Skeletal muscle satellite cell (primary cell): ENCODE data around the gene NT5C.
"Not testable (repeated sequence)": the region's sequence is repeated elsewhere in the genome, so short reads cannot be mapped to it uniquely, and the experiment has no call there.

ENCODE experiments used
- H3K27me3 ChIP-seq: 2 replicates; pipeline ENCODE4 v1.7.0; 2013; ENCODE audit warnings: low read length; ENCODE audit not compliant: control insufficient read depth, insufficient read depth
- H3K36me3 ChIP-seq: 2 replicates; pipeline ENCODE4 v1.7.0; 2013; ENCODE audit warnings: mild to moderate bottlenecking, control low read depth, low read length; ENCODE audit not compliant: insufficient read depth
- H3K4me1 ChIP-seq: 2 replicates; pipeline ENCODE4 v1.7.0; 2013; ENCODE audit warnings: low read length; ENCODE audit not compliant: control insufficient read depth, insufficient read depth
- H3K4me2 ChIP-seq: 2 replicates; pipeline ENCODE4 v1.7.0; 2013; ENCODE audit warnings: mild to moderate bottlenecking, low read length
- H3K4me3 ChIP-seq: 2 replicates; pipeline ENCODE4 v1.7.0; 2013; ENCODE audit warnings: low read length
- H3K9ac ChIP-seq: 2 replicates; pipeline ENCODE4 v1.7.0; 2013; ENCODE audit warnings: mild to moderate bottlenecking, low read depth, low read length, moderate library complexity
- H3K9me3 ChIP-seq: replicated peaks from 2 replicates; pipeline ENCODE4 v1.7.0; 2013; ENCODE audit warnings: mild to moderate bottlenecking, control low read depth, low read length

Gene NT5C

GRCh38 chr17:75142236-75142971 is 10.9 kb upstream of the NT5C start:
- H3K4me3 ChIP-seq, result no peak overlapping the region
- no peaks in the 10 kb centered on the region for H3K27me3 ChIP-seq
- H3K4me2 ChIP-seq, result no peak overlapping the region
- H3K9ac ChIP-seq, result no peak overlapping the region
- H3K9me3 ChIP-seq, result no peaks in the 10 kb centered on the region
- H3K4me1 ChIP-seq, result no peaks in the 10 kb centered on the region
- peaks cover 78% of the 10 kb centered on the region for H3K36me3 ChIP-seq

GRCh38 chr17:75138519-75138918 is 7.0 kb upstream of the NT5C start:
- Histone ChIP-seq H3K9me3 (no peaks in the 10 kb centered on the region), H3K27me3 (no peaks in the 10 kb centered on the region), H3K4me1 (no peaks in the 10 kb centered on the region), H3K4me2 (no peak overlapping the region), H3K9ac (no peak overlapping the region), H3K36me3 (peaks cover 54% of the 10 kb centered on the region), H3K4me3 (no peak overlapping the region)

- not testable (repeated sequence) for H3K4me2 ChIP-seq, H3K4me1 ChIP-seq, H3K9ac ChIP-seq, H3K9me3 ChIP-seq, H3K4me3 ChIP-seq, H3K27me3 ChIP-seq
- H3K36me3 ChIP-seq, result peaks cover 52% of the 10 kb centered on the region
Observed at GRCh38 chr17:75137762-75138161, 6.2 kb upstream of the NT5C start.

DNA sequence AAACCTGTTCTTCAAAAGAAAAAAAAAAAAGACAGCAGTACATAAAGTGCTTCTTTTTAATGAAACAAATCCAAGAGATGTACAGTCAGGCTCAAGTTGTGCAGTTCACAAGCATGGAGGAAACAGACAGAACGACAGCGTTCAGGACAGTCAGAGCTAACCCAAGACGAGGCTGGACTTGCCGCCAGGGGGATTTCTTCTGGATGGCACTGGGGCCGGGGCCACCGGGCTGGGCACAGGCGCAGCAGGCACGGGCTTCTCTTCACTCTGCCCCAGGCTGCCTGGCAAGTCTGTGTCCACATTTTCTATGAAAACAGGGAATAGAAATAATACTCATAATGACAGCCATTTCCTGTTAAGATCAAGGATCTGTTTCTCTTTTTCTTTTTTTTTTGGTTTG is 4.4 kb upstream of the NT5C start:
- Histone ChIP-seq H3K4me1 (no peaks in the 10 kb centered on the region), H3K4me2 (no peak overlapping the region), H3K36me3 (peaks cover 40% of the 10 kb centered on the region), H3K27me3 (no peaks in the 10 kb centered on the region), H3K9me3 (no peaks in the 10 kb centered on the region), H3K9ac (no peak overlapping the region), H3K4me3 (no peak overlapping the region)

DNA sequence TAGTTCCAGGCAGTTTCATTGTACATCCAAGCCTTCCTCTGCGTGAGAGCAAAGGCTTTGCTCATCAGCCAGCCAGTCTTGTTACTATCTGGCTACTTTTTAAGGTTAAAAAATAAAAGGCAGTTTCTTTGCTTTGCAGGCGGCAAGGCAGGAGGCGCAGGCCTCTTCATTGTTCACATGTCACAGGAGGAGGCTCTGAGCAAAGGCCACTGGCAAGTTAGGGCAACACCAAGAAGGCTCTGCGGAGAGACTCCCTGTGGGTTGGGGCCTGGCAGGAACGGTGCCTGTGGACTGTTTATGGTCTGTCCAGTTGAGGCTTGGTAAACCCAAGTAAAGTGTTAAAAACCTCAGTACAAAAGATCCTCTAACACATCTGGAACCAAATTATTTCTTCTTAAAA is 3.9 kb upstream of the NT5C start:
- no peak overlapping the region for H3K4me3 ChIP-seq
- H3K36me3 ChIP-seq, result peaks cover 36% of the 10 kb centered on the region
- H3K9ac ChIP-seq, result no peak overlapping the region
- H3K27me3 ChIP-seq, result no peaks in the 10 kb centered on the region
- H3K9me3 ChIP-seq, result no peaks in the 10 kb centered on the region
- peaks cover 1% of the 10 kb centered on the region for H3K4me1 ChIP-seq
- H3K4me2 ChIP-seq, result no peak overlapping the region

- H3K27me3 ChIP-seq, H3K4me2 ChIP-seq, H3K9ac ChIP-seq, H3K4me3 ChIP-seq, H3K9me3 ChIP-seq, H3K4me1 ChIP-seq: not testable (repeated sequence)
- H3K36me3 ChIP-seq, result peaks cover 35% of the 10 kb centered on the region
Observed at GRCh38 chr17:75133607-75134347, 2.2 kb upstream of the NT5C start.

GRCh38 chr17:75133001-75133400 is 1.5 kb upstream of the NT5C start:
- Histone ChIP-seq H3K9ac (no peak overlapping the region), H3K9me3 (no peaks in the 10 kb centered on the region), H3K4me1 (peaks cover 5% of the 10 kb centered on the region), H3K4me2 (no peak overlapping the region), H3K4me3 (no peak overlapping the region), H3K27me3 (no peaks in the 10 kb centered on the region), H3K36me3 (peaks cover 29% of the 10 kb centered on the region)

DNA sequence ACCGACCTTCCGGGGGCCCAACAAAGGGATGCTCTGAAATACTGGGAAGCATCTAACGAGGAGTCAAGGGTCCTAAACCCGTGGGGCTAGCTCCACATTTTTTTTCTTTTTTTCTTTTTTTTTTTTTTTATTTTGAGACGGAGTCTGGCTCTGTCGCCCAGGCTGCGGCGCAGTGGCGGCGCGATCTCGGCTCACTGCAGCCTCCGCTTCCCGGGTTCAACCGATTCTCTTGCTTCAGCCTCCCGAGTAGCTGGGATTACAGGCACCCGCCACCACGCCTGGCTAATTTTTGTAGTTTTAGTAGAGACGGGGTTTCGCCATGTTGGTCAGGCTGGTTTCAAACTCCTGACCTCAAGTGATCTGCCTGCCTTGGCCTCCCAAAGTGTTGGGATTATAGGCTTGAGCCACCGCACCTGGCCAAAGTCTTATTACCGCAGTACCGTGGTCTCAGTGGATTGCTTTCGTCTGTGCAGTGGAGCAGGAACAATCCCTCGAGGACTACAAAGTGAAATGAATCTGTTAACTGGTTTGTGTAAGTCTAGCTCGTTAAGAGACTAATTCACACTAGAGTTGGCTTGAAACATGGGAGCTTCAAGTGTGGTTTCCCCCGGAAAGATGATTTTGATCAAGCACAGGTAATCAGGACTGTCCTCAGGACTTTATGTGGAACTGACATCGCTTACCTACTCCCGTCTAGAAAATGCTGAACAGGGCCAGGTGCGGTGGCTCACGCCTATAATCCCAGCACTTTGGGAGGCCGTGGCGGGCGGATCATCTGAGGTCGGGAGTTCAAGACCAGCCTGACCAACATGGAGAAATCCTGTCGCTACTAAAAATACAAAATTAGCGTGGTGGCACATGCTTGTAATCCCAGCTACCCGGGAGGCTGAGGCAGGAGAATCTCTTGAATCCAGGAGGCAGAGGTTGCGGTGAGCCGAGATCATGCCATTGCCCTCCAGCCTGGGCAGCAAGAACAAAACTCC is 767 bp upstream of the NT5C start:
- Histone ChIP-seq H3K36me3 (peaks cover 29% of the 10 kb centered on the region), H3K9ac (peak overlapping the region; percentile 95), H3K4me3 (peak overlapping the region; percentile 94), H3K4me2 (peak overlapping the region; percentile 99)
- not testable (repeated sequence) for H3K9me3 ChIP-seq, H3K27me3 ChIP-seq, H3K4me1 ChIP-seq

DNA sequence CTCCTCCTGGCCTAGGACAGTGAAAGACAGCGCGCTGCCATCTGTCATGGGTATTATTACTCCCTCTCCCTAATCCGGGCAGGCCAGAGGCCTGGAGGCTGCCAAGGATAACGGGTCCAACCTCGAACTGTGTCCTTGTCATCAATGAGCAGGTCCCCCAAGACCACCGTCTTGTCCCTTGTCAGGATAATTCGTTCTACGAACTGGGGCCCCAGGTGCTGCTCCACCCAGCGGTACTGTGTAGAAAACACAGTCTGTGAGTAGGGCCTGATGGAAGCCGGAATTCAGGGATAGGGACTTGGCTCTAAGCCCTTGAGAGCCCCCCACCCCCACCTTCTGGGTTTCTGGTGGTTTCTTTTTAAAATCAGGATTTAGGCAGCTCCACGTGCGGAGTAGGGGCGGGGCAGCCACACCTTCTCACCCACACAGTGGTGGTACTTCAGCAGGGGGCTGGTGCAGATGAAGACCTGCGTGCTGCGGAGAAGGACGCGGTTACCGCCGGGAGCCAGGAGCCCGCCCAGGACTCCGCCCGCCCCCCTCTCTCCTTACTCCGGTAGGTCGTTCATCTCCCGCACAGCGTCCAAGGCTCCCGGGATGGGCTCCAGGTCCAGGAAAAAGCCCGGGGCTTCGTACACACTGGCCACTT is 787 bp downstream of the NT5C start:
- Histone ChIP-seq H3K4me2 (peak overlapping the region; percentile 99), H3K9me3 (no peaks in the 10 kb centered on the region), H3K4me3 (peak overlapping the region; percentile 94), H3K36me3 (peaks cover 25% of the 10 kb centered on the region), H3K9ac (peak overlapping the region; percentile 95), H3K27me3 (no peaks in the 10 kb centered on the region), H3K4me1 (peaks cover 5% of the 10 kb centered on the region)

GRCh38 chr17:75130059-75130631 is 1.4 kb downstream of the NT5C start:
- H3K4me1 ChIP-seq, result peaks cover 5% of the 10 kb centered on the region
- peak overlapping the region; percentile 95 for H3K9ac ChIP-seq
- H3K27me3 ChIP-seq, result no peaks in the 10 kb centered on the region
- H3K9me3 ChIP-seq, result no peaks in the 10 kb centered on the region
- peaks cover 19% of the 10 kb centered on the region for H3K36me3 ChIP-seq
- H3K4me3 ChIP-seq, result peak overlapping the region; percentile 94
- peak overlapping the region; percentile 99 for H3K4me2 ChIP-seq
